GM21619 (cell line): ENCODE results near the gene KLK14.

ENCODE experiments used
- ATAC-seq: cut with Tn5 transposase; IDR thresholded peaks from one replicate; pipeline ENCODE4 v1.9.1; 2021; ENCODE audit not compliant: unreplicated experiment

The KLK14 gene

GRCh38 chr19:51082611-51083010, at the start of gene KLK14:
Gene KLK14 (minus strand): TSS chr19:51082887. CDS start chr19:51082614, 273 bp downstream.
- ATAC-seq, result no peak

- no peak for ATAC-seq
Measured at GRCh38 chr19:51131780-51132680, 49.3 kb upstream of the KLK14 start.

- no peak for ATAC-seq
Measured at GRCh38 chr19:51129716-51130115, 47.0 kb upstream of the KLK14 start.

GRCh38 chr19:51128227-51128626, 45.5 kb upstream of the KLK14 start:
- no peak for ATAC-seq

GRCh38 chr19:51127755-51128154, 45.1 kb upstream of the KLK14 start:
- no peak for ATAC-seq

GRCh38 chr19:51127032-51127431, 44.3 kb upstream of the KLK14 start:
- ATAC-seq, result no peak

- no peak for ATAC-seq
Measured at GRCh38 chr19:51125421-51126075, 42.9 kb upstream of the KLK14 start.

- ATAC-seq, result no peak
Measured at GRCh38 chr19:51124729-51125128, 42.0 kb upstream of the KLK14 start, which contains the start of gene SIGLEC9. Gene SIGLEC9 (plus strand): TSS chr19:51124906. CDS start chr19:51124975, 69 bp downstream.

GRCh38 chr19:51124216-51124615, 41.5 kb upstream of the KLK14 start:
- ATAC-seq, result no peak

- no peak for ATAC-seq
Measured at GRCh38 chr19:51123802-51124201, 41.1 kb upstream of the KLK14 start.

GRCh38 chr19:51123381-51123800, 40.7 kb upstream of the KLK14 start:
- no peak for ATAC-seq

GRCh38 chr19:51122112-51122981, 39.7 kb upstream of the KLK14 start:
- no peak for ATAC-seq

- ATAC-seq, result no peak
Measured at GRCh38 chr19:51121257-51121656, 38.6 kb upstream of the KLK14 start.

GRCh38 chr19:51120160-51120559, 37.5 kb upstream of the KLK14 start:
- ATAC-seq, result no peak

- ATAC-seq, result no peak
Measured at GRCh38 chr19:51119611-51120010, 36.9 kb upstream of the KLK14 start.

- ATAC-seq, result no peak
Measured at GRCh38 chr19:51119101-51119500, 36.4 kb upstream of the KLK14 start.

GRCh38 chr19:51116736-51117286, 34.1 kb upstream of the KLK14 start:
- ATAC-seq, result no peak

- no peak for ATAC-seq
Measured at GRCh38 chr19:51114087-51114729, 31.5 kb upstream of the KLK14 start.

- no peak for ATAC-seq
Measured at GRCh38 chr19:51111606-51112005, 28.9 kb upstream of the KLK14 start.

- no peak for ATAC-seq
Measured at GRCh38 chr19:51110666-51110971, 27.9 kb upstream of the KLK14 start.

GRCh38 chr19:51108805-51109146, 26.1 kb upstream of the KLK14 start:
- peak; percentile 19 for ATAC-seq
